ENCODE measurements around the gene PSD4.

Gene PSD4

GRCh38 chr2:113135317-113135716, 38.5 kb upstream of the PSD4 start:
- Mint-ChIP-seq H3K27ac (no peak overlapping the region), H3K27me3 (peaks cover 4 to 5% of the 10 kb centered on the region in 2 donors), H3K4me3 (no peak overlapping the region), H3K9me3 (no peaks in the 10 kb centered on the region), H3K36me3 (no peaks in the 10 kb centered on the region), H3K4me1 (peaks cover 8 to 18% of the 10 kb centered on the region in 2 donors)
- no peak for DNase-seq
- no peak for ATAC-seq (replicated peaks)

- Mint-ChIP-seq H3K27me3 (peaks cover 0 to 4% of the 10 kb centered on the region in 2 donors), H3K4me1 (peaks cover 8 to 18% of the 10 kb centered on the region in 2 donors), H3K27ac (no peak overlapping the region), H3K4me3 (no peak overlapping the region), H3K36me3 (no peaks in the 10 kb centered on the region), H3K9me3 (no peaks in the 10 kb centered on the region)
- DNase-seq (no peak), ATAC-seq (replicated peaks) (peak; percentile 48 to 58)
Measured at GRCh38 chr2:113136828-113137775, 36.7 kb upstream of the PSD4 start.

GRCh38 chr2:113137827-113138226, 35.9 kb upstream of the PSD4 start:
- Mint-ChIP-seq H3K4me1 (peaks cover 8 to 18% of the 10 kb centered on the region in 2 donors), H3K4me3 (no peak overlapping the region), H3K9me3 (no peaks in the 10 kb centered on the region), H3K27me3 (peaks cover 0 to 4% of the 10 kb centered on the region in 2 donors), H3K36me3 (no peaks in the 10 kb centered on the region), H3K27ac (no peak overlapping the region)
- DNase-seq: no peak
- no peak for ATAC-seq (replicated peaks)

GRCh38 chr2:113138428-113139322, 35.1 kb upstream of the PSD4 start:
- Mint-ChIP-seq H3K27ac (peak overlapping the region; percentile 56), H3K27me3 (no peaks in the 10 kb centered on the region), H3K9me3 (no peaks in the 10 kb centered on the region), H3K4me1 (peaks cover 8 to 18% of the 10 kb centered on the region in 2 donors), H3K4me3 (peak overlapping the region; percentile 67 to 69), H3K36me3 (no peaks in the 10 kb centered on the region)
- ATAC-seq (replicated peaks): peak; percentile 88 to 89
- peak; percentile 52 for DNase-seq

GRCh38 chr2:113141451-113141850, 32.3 kb upstream of the PSD4 start:
- Mint-ChIP-seq H3K27ac (no peak overlapping the region), H3K4me1 (peaks cover 8 to 18% of the 10 kb centered on the region in 2 donors), H3K27me3 (no peaks in the 10 kb centered on the region), H3K4me3 (no peak overlapping the region), H3K9me3 (no peaks in the 10 kb centered on the region), H3K36me3 (no peaks in the 10 kb centered on the region)
- ATAC-seq (replicated peaks) (no peak), DNase-seq (no peak)

- Mint-ChIP-seq H3K27me3 (no peaks in the 10 kb centered on the region), H3K9me3 (no peaks in the 10 kb centered on the region), H3K4me1 (peaks cover 4 to 12% of the 10 kb centered on the region in 2 donors), H3K36me3 (no peaks in the 10 kb centered on the region), H3K4me3 (no peak overlapping the region), H3K27ac (no peak overlapping the region)
- DNase-seq: no peak
- ATAC-seq (replicated peaks): no peak
Measured at GRCh38 chr2:113142290-113142689, 31.5 kb upstream of the PSD4 start.

GRCh38 chr2:113144259-113144658, 29.5 kb upstream of the PSD4 start:
- no peak overlapping the region for H3K4me3 Mint-ChIP-seq
- ATAC-seq (replicated peaks): no peak

GRCh38 chr2:113148606-113149552, 24.9 kb upstream of the PSD4 start:
- Mint-ChIP-seq H3K9me3 (no peaks in the 10 kb centered on the region), H3K27me3 (no peaks in the 10 kb centered on the region), H3K27ac (peak overlapping the region; percentile 81), H3K4me3 (no peak overlapping the region), H3K4me1 (peaks cover 21 to 29% of the 10 kb centered on the region in 2 donors), H3K36me3 (no peaks in the 10 kb centered on the region)
- DNase-seq (no peak), ATAC-seq (replicated peaks) (peak; percentile 57 to 69)

More at GRCh38 chr2:113144259-113144658, 29.5 kb upstream of the PSD4 start:
- H3K27ac Mint-ChIP-seq: no peak overlapping the region
- H3K9me3 Mint-ChIP-seq: no peaks in the 10 kb centered on the region
- peaks cover 8 to 9% of the 10 kb centered on the region in 2 donors for H3K4me1 Mint-ChIP-seq
- no peaks in the 10 kb centered on the region for H3K27me3 Mint-ChIP-seq
- H3K36me3 Mint-ChIP-seq: no peaks in the 10 kb centered on the region
- DNase-seq: no peak

GRCh38 chr2:113149553-113150257, 24.1 kb upstream of the PSD4 start:
- DNase-seq (no peak), ATAC-seq (replicated peaks) (peak in 1 of 2 donors; percentile 7)
- Mint-ChIP-seq H3K27me3 (no peaks in the 10 kb centered on the region), H3K27ac (peak overlapping the region; percentile 67), H3K36me3 (no peaks in the 10 kb centered on the region), H3K9me3 (no peaks in the 10 kb centered on the region), H3K4me1 (peaks cover 21 to 29% of the 10 kb centered on the region in 2 donors), H3K4me3 (no peak overlapping the region)

GRCh38 chr2:113150258-113150601, 23.5 kb upstream of the PSD4 start:
- no peak for DNase-seq
- Mint-ChIP-seq H3K36me3 (no peaks in the 10 kb centered on the region), H3K27ac (no peak overlapping the region), H3K4me1 (peaks cover 21 to 29% of the 10 kb centered on the region in 2 donors), H3K9me3 (no peaks in the 10 kb centered on the region), H3K4me3 (no peak overlapping the region), H3K27me3 (no peaks in the 10 kb centered on the region)
- no peak for ATAC-seq (replicated peaks)

- Mint-ChIP-seq H3K9me3 (no peaks in the 10 kb centered on the region), H3K27me3 (no peaks in the 10 kb centered on the region), H3K36me3 (no peaks in the 10 kb centered on the region), H3K4me3 (no peak overlapping the region), H3K27ac (peak overlapping the region; percentile 56), H3K4me1 (peaks cover 16 to 23% of the 10 kb centered on the region in 2 donors)
- DNase-seq (no peak), ATAC-seq (replicated peaks) (no peak)
Measured at GRCh38 chr2:113155331-113155730, 18.4 kb upstream of the PSD4 start.

GRCh38 chr2:113156278-113157117, 17.3 kb upstream of the PSD4 start:
- ATAC-seq (replicated peaks) (no peak), DNase-seq (no peak)
- Mint-ChIP-seq H3K9me3 (no peaks in the 10 kb centered on the region), H3K4me3 (peak overlapping the region; percentile 69 to 72), H3K27me3 (no peaks in the 10 kb centered on the region), H3K4me1 (peaks cover 16 to 18% of the 10 kb centered on the region in 2 donors), H3K27ac (peak overlapping the region; percentile 20), H3K36me3 (no peaks in the 10 kb centered on the region)

Data from stimulated activated naive B cell treated with anti-CD40 and anti-IgM and Interleukin-4, amounts not matched to agents 10 μg/mL and 1 μg/mL and 100 μg/mL, for 72 hours (primary cell).